Upper lobe of left lung (tissue), 4 donors: ENCODE results near the gene SYT9.

Source experiments
- CTCF ChIP-seq, 6 experiments: fragments of 450-650 bp in 4 of 6; fragments of 200-600 bp in 2 of 6; sonication (generic) in 2 of 6; IDR thresholded peaks; one replicate each; pipeline ENCODE4 v1.5.1; 2016 to 2019; ENCODE audit warnings: antibody characterized with exemption in 6 of 6
- EP300 ChIP-seq, 4 donors: sonication (generic); formaldehyde crosslinking; IDR thresholded peaks; one replicate each; pipeline ENCODE4 v1.5.1; 2017; ENCODE audit warnings: antibody characterized with exemption in 4 of 4, control low read depth in 2 of 4
- POLR2A ChIP-seq, 4 donors: fragments of 450-650 bp; IDR thresholded peaks; one replicate each; pipeline ENCODE4 v1.5.1; 2016 to 2017; ENCODE audit warnings: antibody characterized with exemption in 4 of 4, mild to moderate bottlenecking in 2 of 4
- POLR2AphosphoS5 ChIP-seq, 2 donors: sonication (generic); formaldehyde crosslinking; IDR thresholded peaks; one replicate each; pipeline ENCODE4 v1.5.1; 2017; ENCODE audit warnings: antibody characterized with exemption in 2 of 2

- no peak for TF ChIP-seq CTCF (IDR thresholded peaks at IDR 0.05)
- TF ChIP-seq EP300 (IDR thresholded peaks at IDR 0.05), result no peak
- no peak for TF ChIP-seq POLR2A (IDR thresholded peaks at IDR 0.05)
- TF ChIP-seq POLR2AphosphoS5 (IDR thresholded peaks at IDR 0.05), result no peak
Observed at GRCh38 chr11:7462706-7463105, 211.0 kb downstream of the SYT9 start.
